Kidney tubule cell (primary cell): ENCODE results near the gene CCL11.

ENCODE experiments used
- DNase-seq: peaks from one replicate; pipeline ENCODE4 v3.0.0-alpha.2; 2018; ENCODE audit warnings: low spot score

CCL11 gene

DNA sequence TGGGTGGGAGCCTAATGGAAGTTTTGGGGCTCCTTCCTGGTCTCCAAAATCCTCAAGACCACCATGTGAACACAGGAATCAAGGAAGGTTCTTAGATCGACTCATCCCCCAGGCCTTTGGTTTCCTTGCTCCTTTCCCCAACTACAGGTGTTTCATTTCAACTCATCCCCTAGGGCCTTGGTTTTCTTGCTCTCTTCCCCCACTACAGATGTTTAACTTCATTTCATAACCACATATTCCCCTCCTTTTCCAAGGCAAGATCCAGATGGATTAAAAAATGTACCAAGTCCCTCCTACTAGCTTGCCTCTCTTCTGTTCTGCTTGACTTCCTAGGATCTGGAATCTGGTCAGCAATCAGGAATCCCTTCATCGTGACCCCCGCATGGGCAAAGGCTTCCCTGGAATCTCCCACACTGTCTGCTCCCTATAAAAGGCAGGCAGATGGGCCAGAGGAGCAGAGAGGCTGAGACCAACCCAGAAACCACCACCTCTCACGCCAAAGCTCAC lies at the start of gene CCL11:
Gene CCL11, plus strand, starts transcription at position 457 of the 507 bp plus-strand sequence. CDS start 67 bp downstream, outside the sequence.
- DNase-seq = no peak

DNA sequence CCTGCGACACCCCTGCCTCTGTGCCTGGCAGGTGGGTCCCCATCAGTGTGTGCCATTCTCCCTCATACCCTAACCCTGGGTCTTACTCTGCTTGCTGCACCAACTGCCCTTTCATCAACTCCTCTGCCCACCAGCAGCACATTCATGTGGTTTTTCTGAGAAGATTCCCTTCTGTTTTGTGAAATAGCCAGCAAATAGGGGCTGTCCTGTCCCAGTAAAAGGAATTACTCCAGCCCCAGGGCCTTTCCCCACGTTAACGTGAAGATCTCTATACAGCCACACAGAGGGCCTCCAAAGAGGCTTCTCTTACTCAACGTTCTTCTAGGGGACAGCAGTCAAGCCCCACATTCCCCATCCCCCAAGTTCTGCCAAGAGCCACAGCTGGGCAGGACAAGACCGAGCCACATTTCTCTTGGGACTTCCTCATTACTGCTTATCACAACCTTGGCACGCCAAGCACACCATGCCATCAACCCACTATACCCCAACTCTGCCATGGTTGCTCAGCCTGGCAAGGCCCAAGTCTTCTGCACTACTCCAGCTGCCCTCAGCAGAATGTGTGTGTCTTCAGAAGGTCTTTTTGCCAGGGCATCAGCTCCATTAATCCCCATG lies 49.2 kb upstream of the CCL11 start:
- no peak for DNase-seq

DNA sequence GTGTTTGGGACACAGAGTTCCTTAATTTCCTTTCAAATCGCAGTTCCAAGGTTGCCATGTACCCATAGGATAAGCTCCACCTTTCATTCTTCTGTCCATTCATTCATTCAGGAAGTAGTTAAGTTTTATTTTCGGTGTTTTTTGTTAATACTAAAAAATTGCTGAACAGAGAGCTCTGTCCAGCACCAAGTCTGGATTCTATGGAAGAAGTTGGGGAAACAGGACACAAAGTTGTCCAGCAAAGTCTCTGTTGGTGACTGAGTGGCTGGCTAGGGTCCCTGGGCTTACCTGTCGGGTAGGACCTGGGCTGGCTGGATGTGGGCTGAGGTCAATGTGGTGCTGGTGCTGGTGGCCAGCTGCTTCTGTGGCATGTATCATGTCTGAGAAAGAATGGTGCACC lies 48.1 kb upstream of the CCL11 start:
- no peak for DNase-seq

DNA sequence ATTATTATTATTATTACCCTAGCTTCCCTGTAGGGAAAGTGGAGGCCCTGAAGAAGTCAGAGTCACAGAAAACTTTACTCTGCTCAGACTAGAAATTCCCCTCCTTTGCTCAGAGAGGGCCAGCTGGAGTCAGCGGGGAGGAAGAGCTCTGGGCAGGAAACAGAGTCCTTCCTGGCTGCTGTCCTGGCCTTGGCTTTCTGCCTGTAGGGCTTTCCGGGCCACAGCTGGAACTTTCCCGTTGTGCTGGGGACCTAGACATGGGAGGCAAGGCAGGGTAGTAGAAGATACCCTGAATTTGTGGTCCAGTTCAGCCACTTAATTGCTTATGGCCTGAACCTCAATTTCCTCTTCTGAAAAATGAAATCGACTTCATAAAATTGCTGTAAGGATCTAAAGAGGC lies 44.5 kb upstream of the CCL11 start:
- DNase-seq = no peak

DNA sequence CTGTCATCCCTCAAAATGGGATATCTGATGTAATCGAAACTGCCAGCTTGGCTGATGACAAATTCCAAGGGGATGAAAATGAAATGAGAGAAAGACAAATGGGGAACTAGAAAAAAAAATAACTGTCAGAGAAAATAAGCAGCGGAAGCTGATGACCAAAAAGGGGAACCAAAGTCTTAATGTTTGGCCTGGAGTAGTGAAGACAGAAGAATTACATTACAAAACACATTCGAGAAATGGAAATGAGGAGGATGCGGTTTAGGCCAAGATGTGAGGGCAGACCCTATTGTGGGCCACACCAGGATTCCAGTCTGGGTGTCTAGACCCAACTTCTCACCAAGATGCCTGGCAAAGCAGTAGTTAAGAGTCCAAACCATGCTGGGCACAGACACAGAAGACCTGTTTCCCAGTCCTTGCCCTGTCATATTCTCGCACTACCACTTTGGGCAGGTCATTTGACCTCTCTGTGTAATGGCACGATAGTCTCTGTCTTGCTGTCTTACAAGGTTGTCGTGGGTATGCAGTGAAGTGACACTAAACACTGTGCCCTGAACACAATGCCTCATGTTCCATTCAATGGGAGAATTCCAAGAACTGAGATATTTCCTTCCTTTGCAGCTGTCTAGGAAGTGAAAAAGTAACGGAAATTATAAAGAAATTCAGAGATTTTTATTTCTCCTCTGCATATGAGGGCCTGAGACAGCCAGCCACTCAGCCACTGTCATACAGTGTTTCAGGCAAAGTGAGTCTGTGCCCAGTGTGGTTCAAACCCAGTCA lies 42.8 kb upstream of the CCL11 start:
- DNase-seq = no peak

DNA sequence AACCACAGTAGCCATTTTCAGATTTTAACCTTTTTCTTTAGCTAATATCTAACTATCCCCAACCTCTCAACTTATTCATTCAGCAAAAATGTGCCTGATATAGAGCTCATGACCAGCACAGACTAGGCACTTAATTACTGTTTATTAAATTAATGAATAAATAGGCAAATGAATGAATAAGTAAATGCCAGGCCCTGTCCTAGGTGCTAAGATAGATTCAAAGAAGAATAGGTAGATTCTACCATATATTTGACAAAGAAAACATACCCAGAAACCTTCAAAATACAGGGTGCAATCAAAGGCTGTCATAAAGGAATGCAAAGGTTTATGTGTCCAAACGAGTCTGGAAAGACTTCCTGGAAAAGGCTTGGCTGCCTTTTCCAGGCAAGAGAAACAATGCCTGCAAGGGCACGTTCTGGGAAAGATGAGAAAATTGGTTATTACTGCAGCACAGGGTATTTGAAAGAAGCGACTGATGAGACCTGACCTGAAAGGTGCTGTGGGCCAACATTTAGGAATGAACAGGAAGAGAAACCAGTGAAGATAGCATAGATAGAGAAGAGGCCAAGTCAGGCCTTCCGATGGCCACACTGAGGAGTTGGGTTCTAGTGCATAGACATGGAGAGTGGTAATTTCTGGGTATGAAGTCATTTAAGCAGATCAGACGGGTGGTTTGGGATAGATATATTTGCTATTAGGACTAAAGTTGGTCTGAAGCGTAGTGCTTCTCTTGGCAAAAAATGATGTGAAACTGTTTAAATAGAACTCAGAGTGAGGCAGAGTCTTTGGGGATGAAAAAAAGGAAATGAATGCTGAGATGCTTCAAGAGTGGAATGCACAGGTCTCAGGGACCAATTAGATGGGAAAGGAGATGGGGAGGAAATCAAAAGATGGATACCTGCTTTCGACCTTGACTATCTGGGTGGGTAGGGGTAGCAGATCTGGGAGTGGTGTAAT lies 41.9 kb upstream of the CCL11 start:
- DNase-seq = no peak

DNA sequence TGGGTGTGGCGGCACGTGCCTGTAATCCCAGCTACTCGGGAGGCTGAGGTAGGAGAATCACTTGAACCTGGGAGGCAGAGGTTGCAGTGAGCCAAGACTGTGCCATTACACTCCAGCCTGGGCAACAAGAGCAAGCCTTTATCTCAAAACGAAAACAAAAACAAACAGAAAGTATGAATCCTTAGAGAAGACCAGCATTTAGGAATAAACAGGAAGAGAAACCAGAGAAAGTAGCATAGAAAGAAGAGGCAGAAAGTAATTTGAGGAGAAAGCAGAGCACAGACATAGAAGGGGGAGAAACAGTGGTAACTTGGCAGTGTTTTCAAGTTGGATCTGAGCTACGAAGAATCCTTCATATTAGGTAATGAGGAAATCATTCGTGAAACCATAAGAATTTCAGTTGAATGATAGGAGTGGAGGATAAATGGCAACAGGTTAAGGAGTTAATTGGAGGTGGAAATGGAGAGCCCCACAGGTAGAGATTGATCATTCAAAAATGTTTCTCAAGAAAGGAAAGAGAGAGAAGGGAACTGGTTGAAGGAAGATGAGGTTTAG lies 40.1 kb upstream of the CCL11 start:
- DNase-seq = no peak

DNA sequence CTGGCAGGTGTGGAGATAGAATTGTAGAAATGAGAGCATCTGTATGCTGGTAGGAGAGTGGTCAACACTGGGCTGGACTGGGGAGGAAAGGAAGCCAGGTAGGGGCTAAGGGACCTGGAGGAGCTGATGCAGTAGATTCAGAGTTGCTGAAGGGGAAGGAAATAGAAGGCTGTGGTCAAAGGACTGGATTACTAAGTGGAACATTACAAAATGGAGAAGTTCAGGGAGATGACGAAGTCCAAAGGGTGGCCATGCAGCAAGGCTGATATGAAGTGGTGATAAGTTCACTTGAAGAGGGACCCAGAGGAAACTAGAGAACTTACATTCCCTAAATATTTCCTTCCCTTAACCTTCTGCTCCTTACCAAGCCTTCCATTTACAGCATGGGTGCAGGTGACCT lies 39.1 kb upstream of the CCL11 start:
- DNase-seq = no peak

DNA sequence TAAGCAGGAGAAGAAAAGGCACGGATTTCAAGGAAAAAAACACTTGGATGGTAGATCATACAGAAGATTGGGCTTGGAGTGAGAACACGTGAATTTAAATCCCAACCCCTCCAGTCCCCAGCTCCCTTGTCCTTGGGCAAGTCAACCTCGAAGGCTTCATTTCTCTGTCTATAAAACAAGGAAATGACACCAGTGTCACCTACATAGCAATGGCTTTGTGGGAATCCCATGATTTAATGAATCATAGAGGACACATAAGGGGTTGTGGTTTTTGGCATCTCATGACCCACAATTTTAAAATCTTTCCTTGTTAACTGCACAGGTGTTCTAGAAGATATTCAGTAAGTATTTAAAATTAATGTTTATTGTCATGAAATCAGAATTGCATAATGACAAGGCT lies 38.7 kb upstream of the CCL11 start:
- peak; percentile 78 for DNase-seq

DNA sequence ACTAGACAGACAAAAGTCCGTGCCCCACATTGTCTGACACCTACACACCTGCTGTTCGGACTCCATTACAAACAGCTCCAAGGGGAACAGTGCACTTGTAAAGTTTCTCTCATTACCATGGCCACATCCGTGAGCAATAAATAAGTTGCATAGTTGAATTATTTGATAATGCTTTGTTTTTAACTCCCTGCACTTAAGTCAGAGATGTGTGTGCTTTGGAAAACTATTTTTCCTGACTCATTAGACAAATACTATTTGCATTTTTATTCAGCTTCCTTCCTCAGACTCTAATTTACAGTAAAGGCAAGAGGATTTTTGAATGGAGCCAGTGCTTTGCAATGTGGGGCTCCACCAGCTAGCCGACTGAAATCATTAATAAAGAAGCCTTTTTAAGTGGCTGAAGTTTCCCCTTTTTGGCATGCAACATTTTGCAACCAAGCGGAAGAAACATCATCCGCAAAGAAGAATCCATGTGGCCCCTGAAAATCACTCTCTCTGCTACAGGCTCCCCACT lies 37.0 kb upstream of the CCL11 start:
- DNase-seq = peak; percentile 94

DNA sequence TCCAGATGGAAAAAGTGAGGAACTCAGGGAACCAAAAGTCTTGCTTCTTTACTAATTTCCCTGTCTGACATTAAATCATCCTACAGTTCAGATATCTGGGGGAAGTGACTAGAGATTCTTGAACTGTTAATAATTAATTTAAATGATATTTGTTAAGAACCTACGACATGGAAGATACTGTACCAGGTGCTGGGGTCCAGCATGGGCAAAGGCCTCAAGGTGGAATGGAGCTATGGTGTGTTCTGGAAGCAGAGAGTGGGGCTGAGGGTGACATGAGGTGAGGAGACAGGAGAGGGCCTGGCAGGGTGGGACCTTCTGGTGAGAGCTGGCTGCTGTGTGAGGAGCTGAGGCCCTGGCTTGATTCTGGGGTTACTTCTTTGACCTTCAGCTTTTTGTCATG lies 36.5 kb upstream of the CCL11 start:
- peak; percentile 63 for DNase-seq

DNA sequence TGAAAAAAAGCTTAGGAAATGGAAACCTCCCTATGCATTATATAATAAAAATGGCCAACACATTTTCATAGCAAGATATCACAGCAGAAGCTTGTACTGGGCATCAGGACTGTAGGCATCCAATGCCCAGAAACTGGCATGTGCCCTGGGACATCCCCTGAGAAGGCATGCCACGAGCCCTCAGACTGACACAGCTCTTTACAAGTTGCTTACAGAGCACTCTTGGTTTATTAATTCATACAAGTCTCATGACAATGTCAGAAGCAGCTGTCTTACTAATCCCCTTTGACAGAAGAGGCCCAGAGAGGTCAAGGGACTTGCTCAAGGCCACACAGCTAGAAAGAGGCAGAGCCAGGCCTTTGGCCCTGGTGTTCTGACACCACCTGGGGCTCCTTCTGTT lies 36.1 kb upstream of the CCL11 start:
- DNase-seq = peak; percentile 74

DNA sequence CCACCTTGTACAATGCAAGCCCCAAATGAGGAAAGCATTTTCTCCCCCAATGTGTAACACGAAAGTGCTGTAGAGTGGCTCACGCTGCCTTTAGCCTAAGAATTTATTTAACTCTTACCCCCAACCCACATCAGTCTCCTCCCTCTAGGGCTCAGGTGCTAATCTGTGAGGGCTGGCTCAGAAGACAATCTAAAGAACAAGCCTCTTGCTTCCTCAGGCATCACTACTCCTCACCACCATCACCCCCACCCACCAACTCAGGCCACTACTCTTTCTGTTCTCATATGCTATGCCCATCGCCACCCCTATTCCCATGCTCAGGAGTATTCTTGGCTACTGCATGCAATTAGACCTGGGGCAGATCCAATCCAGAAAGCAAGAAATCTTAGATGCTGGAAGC lies 34.4 kb upstream of the CCL11 start:
- no peak for DNase-seq

DNA sequence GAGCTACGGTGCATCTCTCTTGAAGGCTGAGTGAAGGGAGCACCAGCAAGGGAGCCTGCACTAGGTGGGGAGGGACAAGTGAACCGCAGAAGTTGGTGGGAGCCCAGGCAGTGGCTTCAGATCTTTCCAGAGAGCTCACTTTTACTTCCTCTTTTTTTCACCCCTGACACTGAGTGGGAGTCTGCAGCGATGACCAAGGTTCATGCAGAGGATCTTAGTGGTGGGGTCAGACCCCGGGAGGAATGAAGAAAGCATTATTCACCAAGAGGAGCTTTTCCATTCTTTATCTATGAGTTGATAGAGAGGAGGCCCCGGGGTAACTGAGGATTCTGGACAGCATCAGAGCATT lies 33.5 kb upstream of the CCL11 start:
- DNase-seq = peak; percentile 88

DNA sequence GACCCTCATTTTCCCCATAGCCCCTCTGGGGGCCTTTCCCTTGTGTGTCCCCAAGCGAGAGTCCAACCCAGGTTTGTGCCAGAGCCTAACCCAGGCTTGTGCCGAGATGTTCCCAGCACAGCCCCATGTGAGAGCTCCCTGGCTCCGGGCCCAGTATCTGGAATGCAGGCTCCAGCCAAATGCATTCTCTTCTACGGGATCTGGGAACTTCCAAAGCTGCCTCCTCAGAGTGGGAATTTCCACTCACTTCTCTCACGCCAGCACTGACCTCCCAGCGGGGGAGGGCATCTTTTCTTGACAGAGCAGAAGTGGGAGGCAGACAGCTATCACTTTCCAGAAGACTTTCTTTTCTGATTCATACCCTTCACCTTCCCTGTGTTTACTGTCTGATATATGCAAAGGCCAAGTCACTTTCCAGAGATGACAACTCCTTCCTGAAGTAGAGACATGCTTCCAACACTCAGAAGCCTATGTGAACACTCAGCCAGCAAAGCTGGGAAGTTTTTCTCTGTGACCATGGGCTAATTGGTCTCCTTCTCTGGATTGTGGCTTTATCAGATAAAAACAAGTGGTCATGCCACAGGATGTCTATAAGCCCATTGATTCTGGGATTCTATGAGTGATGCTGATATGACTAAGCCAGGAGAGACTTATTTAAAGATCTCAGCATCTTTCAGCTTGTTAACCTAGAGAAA lies 33.0 kb upstream of the CCL11 start:
- peak; percentile 98 for DNase-seq

DNA sequence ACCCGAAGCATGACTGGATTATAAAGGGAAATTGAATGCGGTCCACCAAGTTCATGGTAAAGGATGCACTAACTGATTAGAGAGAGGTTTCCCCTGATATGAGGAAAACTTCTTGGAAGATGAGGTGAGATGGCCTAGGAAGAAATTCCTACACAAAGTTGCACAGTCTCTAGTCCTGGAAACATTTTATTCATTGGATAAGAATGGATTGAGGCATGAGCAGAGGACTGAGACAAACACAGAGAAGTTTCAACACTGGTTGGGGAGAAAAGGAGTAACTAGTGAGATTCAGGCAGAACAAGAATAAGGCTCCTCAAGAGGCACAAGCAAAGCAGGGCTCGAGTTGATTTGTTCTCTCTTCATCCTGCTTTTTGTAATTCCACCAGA lies 32.4 kb upstream of the CCL11 start:
- DNase-seq = no peak

DNA sequence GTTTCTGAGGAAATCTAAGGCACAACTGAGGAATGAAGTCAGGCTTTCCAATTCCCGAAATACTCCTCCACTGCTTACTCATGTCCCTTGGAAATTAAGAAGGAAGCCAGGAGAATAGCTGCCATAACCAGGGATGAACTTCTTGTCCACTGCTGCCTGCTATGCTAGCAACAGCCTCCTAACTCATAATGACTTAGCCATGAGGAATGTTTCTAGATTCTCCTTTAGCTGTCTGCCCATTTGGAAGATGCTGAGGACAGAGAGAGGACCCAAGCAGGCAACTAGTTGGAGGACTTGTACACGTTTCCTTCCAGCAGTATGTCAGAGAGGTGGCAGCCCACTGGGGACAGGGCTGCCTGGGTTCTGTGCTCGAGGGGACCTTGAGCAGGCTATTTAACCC lies 31.4 kb upstream of the CCL11 start:
- peak; percentile 86 for DNase-seq

DNA sequence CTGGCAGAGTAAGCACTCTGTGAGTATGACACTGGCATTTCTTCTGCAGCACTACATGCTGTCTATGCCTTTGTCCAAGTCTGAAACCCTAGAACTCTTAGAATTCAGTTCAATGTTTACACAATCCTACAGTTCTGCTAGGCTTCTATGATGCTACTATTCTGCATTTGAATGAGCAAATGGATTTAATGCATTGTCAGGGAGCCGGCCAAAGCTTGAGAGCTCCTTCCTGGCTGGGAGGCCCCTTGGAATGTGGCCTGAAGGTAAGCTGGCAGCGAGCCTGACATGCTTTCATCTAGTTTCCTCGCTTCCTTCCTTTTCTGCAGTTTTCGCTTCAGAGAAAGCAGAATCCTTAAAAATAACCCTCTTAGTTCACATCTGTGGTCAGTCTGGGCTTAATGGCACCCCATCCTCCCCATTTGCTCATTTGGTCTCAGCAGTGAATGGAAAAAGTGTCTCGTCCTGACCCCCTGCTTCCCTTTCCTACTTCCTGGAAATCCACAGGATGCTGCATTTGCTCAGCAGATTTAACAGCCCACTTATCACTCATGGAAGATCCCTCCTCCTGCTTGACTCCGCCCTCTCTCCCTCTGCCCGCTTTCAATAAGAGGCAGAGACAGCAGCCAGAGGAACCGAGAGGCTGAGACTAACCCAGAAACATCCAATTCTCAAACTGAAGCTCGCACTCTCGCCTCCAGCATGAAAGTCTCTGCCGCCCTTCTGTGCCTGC lies 30.7 kb upstream of the CCL11 start, which contains the start of gene CCL2:
Gene CCL2, plus strand, starts transcription at position 635 of the 730 bp plus-strand sequence. Its CDS starts 65 bp downstream, at position 700.
- DNase-seq = peak; percentile 93

DNA sequence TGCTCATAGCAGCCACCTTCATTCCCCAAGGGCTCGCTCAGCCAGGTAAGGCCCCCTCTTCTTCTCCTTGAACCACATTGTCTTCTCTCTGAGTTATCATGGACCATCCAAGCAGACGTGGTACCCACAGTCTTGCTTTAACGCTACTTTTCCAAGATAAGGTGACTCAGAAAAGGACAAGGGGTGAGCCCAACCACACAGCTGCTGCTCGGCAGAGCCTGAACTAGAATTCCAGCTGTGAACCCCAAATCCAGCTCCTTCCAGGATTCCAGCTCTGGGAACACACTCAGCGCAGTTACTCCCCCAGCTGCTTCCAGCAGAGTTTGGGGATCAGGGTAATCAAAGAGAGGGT lies 30.2 kb upstream of the CCL11 start:
- no peak for DNase-seq

DNA sequence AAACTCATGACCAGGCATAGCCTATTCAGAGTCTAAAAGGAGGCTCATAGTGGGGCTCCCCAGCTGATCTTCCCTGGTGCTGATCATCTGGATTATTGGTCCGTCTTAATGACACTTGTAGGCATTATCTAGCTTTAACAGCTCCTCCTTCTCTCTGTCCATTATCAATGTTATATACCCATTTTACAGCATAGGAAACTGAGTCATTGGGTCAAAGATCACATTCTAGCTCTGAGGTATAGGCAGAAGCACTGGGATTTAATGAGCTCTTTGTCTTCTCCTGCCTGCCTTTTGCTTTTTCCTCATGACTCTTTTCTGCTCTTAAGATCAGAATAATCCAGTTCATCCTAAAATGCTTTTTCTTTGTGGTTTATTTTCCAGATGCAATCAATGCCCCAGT lies 29.7 kb upstream of the CCL11 start:
- no peak for DNase-seq
